Measurements from ENCODE around the gene SLC13A4.
"Not testable (repeated sequence)": the region's sequence is repeated elsewhere in the genome, so short reads cannot be mapped to it uniquely, and the experiment has no call there.

GRCh38 chr7:135668852-135669395 lies 59.1 kb downstream of the SLC13A4 start:
- not testable (repeated sequence) for TF ChIP-seq CTCF (IDR thresholded peaks at IDR 0.05; ENCODE audit: insufficient read depth, low read length); POLR2AphosphoS5 (IDR thresholded peaks at IDR 0.05; ENCODE audit: low read depth); SPI1 (IDR thresholded peaks at IDR 0.05; ENCODE audit: borderline replicate concordance, low read depth); GABPA (IDR thresholded peaks at IDR 0.05; ENCODE audit: low read depth)
- TF ChIP-seq, protein P1, sequence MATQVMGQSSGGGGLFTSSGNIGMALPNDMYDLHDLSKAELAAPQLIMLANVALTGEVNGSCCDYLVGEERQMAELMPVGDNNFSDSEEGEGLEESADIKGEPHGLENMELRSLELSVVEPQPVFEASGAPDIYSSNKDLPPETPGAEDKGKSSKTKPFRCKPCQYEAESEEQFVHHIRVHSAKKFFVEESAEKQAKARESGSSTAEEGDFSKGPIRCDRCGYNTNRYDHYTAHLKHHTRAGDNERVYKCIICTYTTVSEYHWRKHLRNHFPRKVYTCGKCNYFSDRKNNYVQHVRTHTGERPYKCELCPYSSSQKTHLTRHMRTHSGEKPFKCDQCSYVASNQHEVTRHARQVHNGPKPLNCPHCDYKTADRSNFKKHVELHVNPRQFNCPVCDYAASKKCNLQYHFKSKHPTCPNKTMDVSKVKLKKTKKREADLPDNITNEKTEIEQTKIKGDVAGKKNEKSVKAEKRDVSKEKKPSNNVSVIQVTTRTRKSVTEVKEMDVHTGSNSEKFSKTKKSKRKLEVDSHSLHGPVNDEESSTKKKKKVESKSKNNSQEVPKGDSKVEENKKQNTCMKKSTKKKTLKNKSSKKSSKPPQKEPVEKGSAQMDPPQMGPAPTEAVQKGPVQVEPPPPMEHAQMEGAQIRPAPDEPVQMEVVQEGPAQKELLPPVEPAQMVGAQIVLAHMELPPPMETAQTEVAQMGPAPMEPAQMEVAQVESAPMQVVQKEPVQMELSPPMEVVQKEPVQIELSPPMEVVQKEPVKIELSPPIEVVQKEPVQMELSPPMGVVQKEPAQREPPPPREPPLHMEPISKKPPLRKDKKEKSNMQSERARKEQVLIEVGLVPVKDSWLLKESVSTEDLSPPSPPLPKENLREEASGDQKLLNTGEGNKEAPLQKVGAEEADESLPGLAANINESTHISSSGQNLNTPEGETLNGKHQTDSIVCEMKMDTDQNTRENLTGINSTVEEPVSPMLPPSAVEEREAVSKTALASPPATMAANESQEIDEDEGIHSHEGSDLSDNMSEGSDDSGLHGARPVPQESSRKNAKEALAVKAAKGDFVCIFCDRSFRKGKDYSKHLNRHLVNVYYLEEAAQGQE (IDR thresholded peaks at IDR 0.05; ENCODE audit: insufficient replicate concordance, low read depth), result not testable (repeated sequence)

Measured in HL-60 (cell line).